22Rv1 (cell line): ENCODE data around the gene NDFIP1.

Experiments used
- H3K27ac ChIP-seq: fragments of 450-650 bp; 2 replicates; pipeline ENCODE4 v1.5.1; 2017
- CTCF ChIP-seq: fragments of 450-650 bp; IDR thresholded peaks from 2 replicates; pipeline ENCODE4 v1.5.1; 2017; ENCODE audit warnings: mild to moderate bottlenecking
- ZFX ChIP-seq: fragments of 450-650 bp; IDR thresholded peaks from 2 replicates; pipeline ENCODE4 v1.6.1; 2017; ENCODE audit warnings: antibody characterized with exemption, borderline replicate concordance

Gene NDFIP1

GRCh38 chr5:142095035-142095434, 13.5 kb upstream of the NDFIP1 start:
- H3K27ac ChIP-seq = no peak overlapping the region
- TF ChIP-seq CTCF = no peak
- TF ChIP-seq ZFX = no peak

GRCh38 chr5:142095651-142096330, 12.8 kb upstream of the NDFIP1 start:
- TF ChIP-seq CTCF = no peak
- no peak for TF ChIP-seq ZFX
- H3K27ac ChIP-seq = no peak overlapping the region

- no peak overlapping the region for H3K27ac ChIP-seq
- TF ChIP-seq ZFX (no peak), CTCF (no peak)
Measured at GRCh38 chr5:142096382-142096781, 12.2 kb upstream of the NDFIP1 start.

- no peak overlapping the region for H3K27ac ChIP-seq
- no peak for TF ChIP-seq CTCF
- no peak for TF ChIP-seq ZFX
Measured at GRCh38 chr5:142097681-142098080, 10.9 kb upstream of the NDFIP1 start.

- H3K27ac ChIP-seq = no peak overlapping the region
- TF ChIP-seq CTCF = no peak
- no peak for TF ChIP-seq ZFX
Measured at GRCh38 chr5:142098275-142098674, 10.3 kb upstream of the NDFIP1 start.

- no peak for TF ChIP-seq ZFX
- no peak for TF ChIP-seq CTCF
- no peak overlapping the region for H3K27ac ChIP-seq
Measured at GRCh38 chr5:142098931-142099330, 9.6 kb upstream of the NDFIP1 start.

GRCh38 chr5:142100307-142100706, 8.3 kb upstream of the NDFIP1 start:
- H3K27ac ChIP-seq = no peak overlapping the region
- TF ChIP-seq ZFX (no peak), CTCF (no peak)
